Activated naive CD4-positive, alpha-beta T cell treated with anti-CD3 and anti-CD28 coated beads, Interleukin-2, amount 50 U/mL, for 24 hours (primary cell): ENCODE results near the gene C1GALT1.

Experiments
- H3K27ac Mint-ChIP-seq: one replicate; pipeline ENCODE4 v1.8.0; 2021; ENCODE audit warnings: mild to moderate bottlenecking, mixed read lengths
- H3K27me3 Mint-ChIP-seq: one replicate; pipeline ENCODE4 v1.8.0; 2021; ENCODE audit warnings: mixed read lengths
- H3K36me3 Mint-ChIP-seq: one replicate; pipeline ENCODE4 v1.8.0; 2021; ENCODE audit warnings: mixed read lengths
- H3K4me1 Mint-ChIP-seq: one replicate; pipeline ENCODE4 v1.8.0; 2021; ENCODE audit warnings: mixed read lengths
- H3K4me3 Mint-ChIP-seq: one replicate; pipeline ENCODE4 v1.8.0; 2021; ENCODE audit warnings: mild to moderate bottlenecking, mixed read lengths
- H3K9me3 Mint-ChIP-seq: one replicate; pipeline ENCODE4 v1.8.0; 2021; ENCODE audit warnings: mixed read lengths

The C1GALT1 gene

GRCh38 chr7:7261863-7262262 is 79.5 kb downstream of the C1GALT1 start:
- no peak overlapping the region for H3K27ac Mint-ChIP-seq
- peaks cover 45% of the 10 kb centered on the region for H3K4me1 Mint-ChIP-seq

GRCh38 chr7:7263297-7264230 is 81.2 kb downstream of the C1GALT1 start:
- H3K27me3 Mint-ChIP-seq, result no peaks in the 10 kb centered on the region
- H3K4me3 Mint-ChIP-seq, result no peak overlapping the region
- H3K27ac Mint-ChIP-seq, result no peak overlapping the region
- H3K36me3 Mint-ChIP-seq, result peaks cover 2% of the 10 kb centered on the region
- H3K4me1 Mint-ChIP-seq, result peaks cover 28% of the 10 kb centered on the region
- H3K9me3 Mint-ChIP-seq, result peaks cover 4% of the 10 kb centered on the region

More at GRCh38 chr7:7261863-7262262, 79.5 kb downstream of the C1GALT1 start:
- no peaks in the 10 kb centered on the region for H3K27me3 Mint-ChIP-seq
- no peak overlapping the region for H3K4me3 Mint-ChIP-seq
- peaks cover 4% of the 10 kb centered on the region for H3K9me3 Mint-ChIP-seq
- peaks cover 2% of the 10 kb centered on the region for H3K36me3 Mint-ChIP-seq

GRCh38 chr7:7264306-7265040 is 82.1 kb downstream of the C1GALT1 start:
- Mint-ChIP-seq H3K36me3 (peaks cover 2% of the 10 kb centered on the region), H3K4me3 (no peak overlapping the region), H3K27ac (no peak overlapping the region), H3K4me1 (peaks cover 20% of the 10 kb centered on the region), H3K27me3 (no peaks in the 10 kb centered on the region), H3K9me3 (peaks cover 4% of the 10 kb centered on the region)

GRCh38 chr7:7265081-7266075 is 83.0 kb downstream of the C1GALT1 start:
- Mint-ChIP-seq H3K4me3 (no peak overlapping the region), H3K27me3 (no peaks in the 10 kb centered on the region), H3K9me3 (peaks cover 4% of the 10 kb centered on the region), H3K36me3 (no peaks in the 10 kb centered on the region), H3K4me1 (peaks cover 11% of the 10 kb centered on the region), H3K27ac (no peak overlapping the region)

- peaks cover 2% of the 10 kb centered on the region for H3K9me3 Mint-ChIP-seq
- no peak overlapping the region for H3K27ac Mint-ChIP-seq
- H3K4me1 Mint-ChIP-seq, result peaks cover 6% of the 10 kb centered on the region
- H3K27me3 Mint-ChIP-seq, result no peaks in the 10 kb centered on the region
- H3K4me3 Mint-ChIP-seq, result no peak overlapping the region
- H3K36me3 Mint-ChIP-seq, result no peaks in the 10 kb centered on the region
Measured at GRCh38 chr7:7266257-7266881, 84.0 kb downstream of the C1GALT1 start.

GRCh38 chr7:7271094-7271874 is 88.9 kb downstream of the C1GALT1 start:
- Mint-ChIP-seq H3K4me3 (no peak overlapping the region), H3K4me1 (no peaks in the 10 kb centered on the region), H3K27ac (no peak overlapping the region), H3K27me3 (no peaks in the 10 kb centered on the region), H3K36me3 (peaks cover 2% of the 10 kb centered on the region), H3K9me3 (no peaks in the 10 kb centered on the region)

- no peak overlapping the region for H3K27ac Mint-ChIP-seq
- H3K4me1 Mint-ChIP-seq, result no peaks in the 10 kb centered on the region
- no peaks in the 10 kb centered on the region for H3K9me3 Mint-ChIP-seq
- H3K4me3 Mint-ChIP-seq, result no peak overlapping the region
- H3K36me3 Mint-ChIP-seq, result peaks cover 2% of the 10 kb centered on the region
- no peaks in the 10 kb centered on the region for H3K27me3 Mint-ChIP-seq
Measured at GRCh38 chr7:7272294-7272693, 90.0 kb downstream of the C1GALT1 start.

- Mint-ChIP-seq H3K36me3 (peaks cover 2% of the 10 kb centered on the region), H3K4me1 (no peaks in the 10 kb centered on the region), H3K27ac (no peak overlapping the region), H3K4me3 (no peak overlapping the region), H3K27me3 (no peaks in the 10 kb centered on the region), H3K9me3 (no peaks in the 10 kb centered on the region)
Measured at GRCh38 chr7:7274782-7275181, 92.4 kb downstream of the C1GALT1 start.

GRCh38 chr7:7276161-7276560 is 93.8 kb downstream of the C1GALT1 start:
- Mint-ChIP-seq H3K36me3 (peaks cover 4% of the 10 kb centered on the region), H3K4me3 (no peak overlapping the region), H3K4me1 (no peaks in the 10 kb centered on the region), H3K27me3 (no peaks in the 10 kb centered on the region), H3K9me3 (no peaks in the 10 kb centered on the region), H3K27ac (no peak overlapping the region)

GRCh38 chr7:7290429-7291122 is 108.2 kb downstream of the C1GALT1 start:
- no peak overlapping the region for H3K27ac Mint-ChIP-seq
- no peaks in the 10 kb centered on the region for H3K27me3 Mint-ChIP-seq
- H3K36me3 Mint-ChIP-seq, result peaks cover 5% of the 10 kb centered on the region
- peaks cover 10% of the 10 kb centered on the region for H3K9me3 Mint-ChIP-seq
- H3K4me1 Mint-ChIP-seq, result no peaks in the 10 kb centered on the region
- no peak overlapping the region for H3K4me3 Mint-ChIP-seq

- no peaks in the 10 kb centered on the region for H3K4me1 Mint-ChIP-seq
- no peaks in the 10 kb centered on the region for H3K36me3 Mint-ChIP-seq
- H3K27me3 Mint-ChIP-seq, result no peaks in the 10 kb centered on the region
- no peak overlapping the region for H3K27ac Mint-ChIP-seq
- H3K9me3 Mint-ChIP-seq, result peaks cover 1% of the 10 kb centered on the region
- H3K4me3 Mint-ChIP-seq, result no peak overlapping the region
Measured at GRCh38 chr7:7292085-7292484, 109.7 kb downstream of the C1GALT1 start.

- Mint-ChIP-seq H3K4me1 (no peaks in the 10 kb centered on the region), H3K27ac (no peak overlapping the region), H3K36me3 (no peaks in the 10 kb centered on the region), H3K27me3 (no peaks in the 10 kb centered on the region), H3K4me3 (no peak overlapping the region), H3K9me3 (no peaks in the 10 kb centered on the region)
Measured at GRCh38 chr7:7292608-7293007, 110.3 kb downstream of the C1GALT1 start.

GRCh38 chr7:7293092-7293491 is 110.7 kb downstream of the C1GALT1 start:
- Mint-ChIP-seq H3K4me3 (no peak overlapping the region), H3K9me3 (no peaks in the 10 kb centered on the region), H3K4me1 (no peaks in the 10 kb centered on the region), H3K27ac (no peak overlapping the region), H3K36me3 (no peaks in the 10 kb centered on the region), H3K27me3 (no peaks in the 10 kb centered on the region)

GRCh38 chr7:7294911-7295310 is 112.6 kb downstream of the C1GALT1 start:
- Mint-ChIP-seq H3K36me3 (no peaks in the 10 kb centered on the region), H3K27me3 (no peaks in the 10 kb centered on the region), H3K4me3 (no peak overlapping the region), H3K27ac (no peak overlapping the region), H3K9me3 (no peaks in the 10 kb centered on the region), H3K4me1 (no peaks in the 10 kb centered on the region)
